Measurements from ENCODE around the gene TMSB4X. TPM values are rescaled to one million over a fixed set of nuclear protein-coding genes. Genes with fewer than 3 reads are reported as not detected.
"Not testable (repeated sequence)": the region's sequence is repeated elsewhere in the genome, so short reads cannot be mapped to it uniquely, and the experiment has no call there.

The TMSB4X gene
- total RNA-seq, 1 donor from 2014 or later: 2,616 TPM

- DNase-seq (ENCODE audit: low read depth): not testable (repeated sequence)
Measured at GRCh38 chrX:12976819-12977732, 2.2 kb downstream of the TMSB4X start.

DNA sequence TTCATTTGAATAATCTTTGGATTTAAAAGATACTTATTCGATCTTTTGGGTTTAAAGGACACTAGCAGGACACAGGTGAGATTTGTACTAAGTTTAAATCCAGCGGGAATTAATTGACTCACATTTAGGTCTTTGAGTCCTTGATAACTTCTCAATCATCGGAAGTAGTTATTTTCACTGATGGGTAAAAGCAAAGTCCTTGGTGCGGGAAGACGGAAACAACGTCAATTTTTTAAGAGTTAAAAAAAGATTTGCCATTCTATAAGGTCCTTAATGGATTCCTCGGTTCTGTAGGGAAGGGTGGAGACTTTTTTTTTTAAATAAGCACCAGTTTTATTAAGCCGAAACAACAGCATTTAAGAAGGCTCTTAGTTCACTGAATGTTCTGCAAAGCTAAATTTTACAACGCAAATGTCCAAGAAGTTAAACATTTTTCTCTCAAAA lies 2.9 kb downstream of the TMSB4X start:
- DNase-seq (ENCODE audit: low read depth): peak; percentile 20

DNA sequence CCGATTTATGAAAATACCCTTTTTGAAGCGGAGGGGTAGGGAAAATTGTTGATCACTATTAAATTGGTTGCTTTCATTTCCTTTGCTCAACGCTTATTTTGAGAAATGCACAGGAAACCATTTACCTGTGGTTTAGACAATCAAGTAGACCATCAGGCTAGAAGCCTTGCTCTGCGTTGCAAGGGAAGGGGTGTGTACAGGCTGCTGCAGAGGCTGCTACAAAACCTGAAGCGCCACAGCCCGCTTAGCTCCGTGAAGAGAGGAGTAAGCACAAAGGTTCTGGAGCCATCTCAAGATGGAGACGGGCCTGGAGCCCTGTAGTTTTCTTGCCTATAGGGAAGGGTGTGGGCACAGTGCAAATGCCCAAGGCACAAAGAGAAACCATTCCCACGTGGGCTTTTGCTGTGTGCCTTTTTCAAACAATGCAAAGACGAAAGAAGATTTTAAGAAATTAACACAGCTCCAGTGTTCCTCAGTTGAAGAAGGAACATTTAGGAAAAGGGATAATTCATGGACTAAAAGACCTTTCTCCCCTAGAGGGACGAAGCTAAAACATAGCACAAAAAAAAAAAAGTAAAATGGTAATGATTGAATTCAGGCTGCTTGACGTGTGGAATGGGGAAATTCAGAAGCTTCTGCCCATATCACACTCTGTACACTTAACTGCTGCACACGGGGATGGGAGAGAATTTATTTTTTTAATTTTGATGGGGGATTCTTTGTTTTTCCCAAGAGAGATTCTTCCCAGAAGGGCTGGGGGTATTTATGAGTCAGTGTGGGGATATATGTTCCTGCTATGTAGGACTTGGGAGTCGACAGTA lies 3.5 kb downstream of the TMSB4X start:
- DNase-seq (ENCODE audit: low read depth): peak; percentile 45

DNA sequence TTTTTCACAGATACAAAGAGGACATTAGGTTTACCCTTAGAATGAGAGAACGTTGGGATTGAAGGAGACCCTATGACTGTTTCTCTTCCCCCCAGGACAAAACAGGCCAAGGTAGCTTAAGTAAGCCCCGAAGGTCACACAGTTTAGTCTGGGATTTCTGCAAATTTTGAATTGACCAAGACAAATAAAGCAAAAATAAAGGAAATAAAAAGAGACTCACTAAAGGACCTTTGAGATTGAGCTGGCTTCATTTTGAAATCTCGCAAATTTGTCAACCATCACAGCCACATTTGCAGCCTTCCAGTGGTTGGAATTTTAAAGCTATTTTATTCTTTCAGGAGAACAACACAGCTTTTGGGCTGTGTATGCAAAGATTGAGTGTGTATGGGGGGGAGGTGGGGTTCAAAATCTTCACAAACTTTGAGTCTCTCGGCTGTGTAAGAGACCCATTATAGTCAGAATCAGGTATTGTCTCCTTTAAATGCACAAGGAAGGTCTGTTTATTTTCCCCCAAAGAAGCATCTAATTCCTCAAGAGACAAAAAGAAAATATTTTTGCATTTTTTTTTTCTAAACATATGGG lies 4.2 kb downstream of the TMSB4X start:
- no peak for DNase-seq (ENCODE audit: low read depth)

DNA sequence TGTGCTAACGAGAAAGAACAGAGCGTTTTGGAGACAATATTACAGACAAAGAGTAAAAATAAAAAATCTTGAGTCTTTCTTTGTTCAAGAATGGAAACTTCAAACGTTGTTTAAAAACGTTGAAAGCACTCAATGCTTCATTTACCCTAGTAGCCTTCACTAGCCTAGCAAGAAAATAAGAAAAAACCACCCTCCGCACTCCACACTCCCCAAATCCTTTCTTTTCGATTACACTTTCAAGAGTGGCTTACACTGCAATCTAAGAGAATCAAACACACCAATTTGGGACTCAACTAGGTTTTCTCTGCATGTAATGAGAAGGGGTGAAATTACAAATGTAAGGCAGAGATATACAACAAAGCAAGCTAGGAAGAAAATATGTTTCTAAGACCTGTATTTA lies 4.7 kb downstream of the TMSB4X start:
- DNase-seq (ENCODE audit: low read depth): no peak

DNA sequence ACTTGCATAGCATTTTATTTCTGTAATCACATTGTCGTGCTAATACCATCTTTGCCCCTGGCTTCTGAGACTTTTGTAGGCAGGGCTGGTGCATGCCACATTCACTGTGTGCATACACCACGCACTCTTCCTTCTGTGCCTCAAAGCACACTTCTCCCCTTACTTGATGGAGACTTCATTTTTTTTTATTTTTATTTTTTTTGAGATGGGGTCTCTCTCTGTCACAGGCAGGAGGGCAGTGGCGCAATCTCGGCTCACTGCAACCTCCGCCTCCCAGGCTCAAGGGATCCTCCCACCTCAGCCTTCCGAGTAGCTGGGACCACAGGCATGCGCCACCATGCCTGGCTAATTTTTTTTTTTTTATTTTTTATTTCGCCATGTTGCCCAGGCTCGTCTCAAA lies 5.1 kb downstream of the TMSB4X start:
- not testable (repeated sequence) for DNase-seq (ENCODE audit: low read depth)

- DNase-seq (ENCODE audit: low read depth): no peak
Measured at GRCh38 chrX:12981880-12982279, 7.0 kb downstream of the TMSB4X start.

- DNase-seq (ENCODE audit: low read depth): peak; percentile 76
Measured at GRCh38 chrX:12984603-12985319, 9.9 kb downstream of the TMSB4X start.

DNA sequence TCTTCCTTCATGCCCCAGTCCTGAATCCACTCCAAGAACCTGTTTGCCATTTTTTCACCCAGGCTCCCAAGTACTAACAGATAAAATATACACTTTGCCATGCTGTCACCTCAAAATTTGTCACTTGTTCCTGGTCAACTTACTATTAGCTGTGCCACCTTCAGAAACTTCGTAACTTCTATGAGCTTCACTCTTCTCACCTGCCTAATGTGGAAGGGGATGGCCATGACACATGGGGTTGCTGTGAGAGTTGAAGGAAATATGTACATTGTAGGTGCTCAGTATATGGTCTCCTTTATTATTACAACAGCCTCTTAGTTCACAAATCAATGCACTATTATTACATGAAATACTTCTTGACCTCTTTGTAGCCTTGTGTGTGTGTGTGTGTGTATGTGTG lies 10.4 kb downstream of the TMSB4X start:
- DNase-seq (ENCODE audit: low read depth): no peak

- DNase-seq (ENCODE audit: low read depth): no peak
Measured at GRCh38 chrX:12986164-12986779, 11.4 kb downstream of the TMSB4X start.

GRCh38 chrX:12986886-12987285 lies 12.0 kb downstream of the TMSB4X start:
- no peak for DNase-seq (ENCODE audit: low read depth)

DNA sequence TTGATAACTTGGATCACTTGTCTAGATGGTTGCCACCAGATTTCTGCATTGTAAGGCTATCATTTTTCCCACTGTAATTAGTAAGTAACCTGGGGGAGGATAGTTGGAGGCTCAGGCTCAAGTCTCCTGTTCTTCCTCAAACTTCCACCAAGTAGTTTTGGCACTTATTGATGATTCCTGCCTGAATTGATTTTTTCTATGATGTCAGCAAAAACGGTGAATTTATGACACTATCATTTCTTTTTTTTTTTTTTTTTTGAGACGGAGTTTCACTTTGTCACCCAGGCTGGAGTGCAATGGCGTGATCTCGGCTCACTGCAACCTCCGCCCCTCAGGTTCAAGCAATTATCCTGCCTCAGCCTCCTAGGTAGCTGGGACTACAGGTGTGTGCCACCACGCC lies 12.4 kb downstream of the TMSB4X start:
- DNase-seq (ENCODE audit: low read depth): no peak

- DNase-seq (ENCODE audit: low read depth): no peak
Measured at GRCh38 chrX:12987900-12988594, 13.1 kb downstream of the TMSB4X start.

GRCh38 chrX:12988797-12989196 lies 13.9 kb downstream of the TMSB4X start:
- peak; percentile 78 for DNase-seq (ENCODE audit: low read depth)

- DNase-seq (ENCODE audit: low read depth): no peak
Measured at GRCh38 chrX:12989461-12989860, 14.6 kb downstream of the TMSB4X start.

DNA sequence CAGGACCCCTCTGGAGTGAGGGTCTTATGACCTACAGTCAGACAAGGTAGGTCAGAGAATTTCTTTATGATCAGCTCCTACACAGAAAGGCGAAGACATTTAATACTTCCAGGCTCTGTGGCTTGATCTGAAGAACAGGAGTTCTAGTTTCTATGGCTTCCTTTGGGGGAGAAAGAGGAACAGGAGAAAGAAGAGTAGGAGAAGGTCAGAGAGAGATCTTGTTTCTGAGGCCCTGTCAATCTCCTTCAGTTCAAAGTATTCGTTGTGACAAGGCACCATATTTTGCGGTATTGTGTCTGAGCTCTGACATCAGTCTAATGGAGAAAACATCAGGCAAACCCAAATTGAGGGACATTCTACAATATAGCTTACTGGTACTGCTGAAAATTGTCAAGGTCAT lies 16.7 kb downstream of the TMSB4X start:
- DNase-seq (ENCODE audit: low read depth): no peak

- no peak for DNase-seq (ENCODE audit: low read depth)
Measured at GRCh38 chrX:12992544-12993118, 17.7 kb downstream of the TMSB4X start.

GRCh38 chrX:12993826-12994225 lies 18.9 kb downstream of the TMSB4X start:
- DNase-seq (ENCODE audit: low read depth): no peak

DNA sequence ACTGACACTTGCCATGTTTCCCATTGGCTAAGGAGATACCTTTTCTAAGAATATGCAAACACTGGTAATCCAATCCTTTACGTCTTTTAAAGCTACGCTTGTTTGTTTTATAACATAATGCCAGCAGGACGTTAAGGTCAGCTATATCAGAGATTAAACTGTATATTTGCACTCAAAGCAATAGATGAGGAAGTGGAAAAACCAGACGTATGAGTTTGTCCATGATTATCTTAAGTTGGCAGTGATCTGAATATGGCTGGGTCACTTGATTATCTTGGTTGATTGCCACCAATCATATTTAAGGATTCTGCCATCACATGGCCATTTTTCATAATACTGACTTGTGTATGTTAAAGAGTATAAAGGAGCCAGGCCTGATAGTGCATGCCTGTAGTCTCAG lies 19.4 kb downstream of the TMSB4X start:
- DNase-seq (ENCODE audit: low read depth): no peak

DNA sequence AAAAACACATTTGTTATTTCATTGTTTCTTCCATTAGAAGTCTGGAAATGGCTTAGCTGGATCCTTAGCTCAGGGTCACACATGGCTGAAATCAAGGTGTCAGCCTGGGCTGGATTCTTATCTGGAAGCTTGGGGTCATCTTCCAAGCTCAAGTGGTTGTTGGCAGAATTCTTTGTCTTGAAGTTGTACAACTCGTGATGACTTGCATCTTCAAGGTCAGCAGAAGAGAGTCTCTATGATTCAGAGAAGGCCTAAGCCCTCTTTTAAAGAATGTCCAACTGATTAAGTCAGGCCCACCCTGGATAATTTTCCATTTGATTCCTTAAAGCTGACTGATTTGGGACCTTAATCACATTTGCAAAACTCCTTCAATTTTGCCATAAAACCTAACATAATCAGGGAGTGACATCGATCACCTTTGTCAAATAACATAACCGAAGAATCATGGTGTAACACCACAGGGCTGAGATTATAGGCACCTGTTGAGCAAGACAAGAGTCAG lies 22.1 kb downstream of the TMSB4X start:
- no peak for DNase-seq (ENCODE audit: low read depth)

All from renal cortical epithelial cell (primary cell).